GM23248 (cell line): Measurements from ENCODE around the gene MTHFD1L. TPM values are rescaled to one million over a fixed set of nuclear protein-coding genes. Genes with fewer than 3 reads are reported as not detected.

Source experiments
- DNase-seq: peaks from one replicate; pipeline ENCODE4 v3.0.0-alpha.2; 2015
- H2AFZ ChIP-seq: fragments of 200-600 bp; sonication (generic); 2 replicates; pipeline ENCODE4 v1.6.1; 2016; ENCODE audit warnings: antibody characterized with exemption
- H3F3A ChIP-seq: fragments of 200-600 bp; sonication (generic); 2 replicates; pipeline ENCODE4 v1.6.1; 2016; ENCODE audit warnings: mild to moderate bottlenecking, antibody characterized with exemption, mixed run types; ENCODE audit not compliant: insufficient read depth
- H3K27ac ChIP-seq: fragments of 200-600 bp; sonication (generic); 2 replicates; pipeline ENCODE4 v1.5.1; 2016; ENCODE audit warnings: mild to moderate bottlenecking
- H3K27me3 ChIP-seq: fragments of 200-600 bp; sonication (generic); replicated peaks from 2 replicates; pipeline ENCODE4 v1.6.1; 2016; ENCODE audit warnings: mild to moderate bottlenecking; ENCODE audit not compliant: insufficient read depth
- H3K36me3 ChIP-seq: fragments of 200-600 bp; sonication (generic); 2 replicates; pipeline ENCODE4 v1.6.1; 2016; ENCODE audit warnings: low read depth, mild to moderate bottlenecking
- H3K4me1 ChIP-seq: fragments of 200-600 bp; sonication (generic); 2 replicates; pipeline ENCODE4 v1.6.1; 2016; ENCODE audit warnings: mild to moderate bottlenecking; ENCODE audit not compliant: insufficient read depth
- H3K4me2 ChIP-seq: fragments of 200-600 bp; sonication (generic); one replicate; pipeline ENCODE4 v1.6.1; 2016; ENCODE audit warnings: mild to moderate bottlenecking; ENCODE audit not compliant: unreplicated experiment
- H3K4me3 ChIP-seq: fragments of 200-600 bp; sonication (generic); 2 replicates; pipeline ENCODE4 v1.5.1; 2016; ENCODE audit warnings: mild to moderate bottlenecking
- H3K79me2 ChIP-seq: fragments of 200-600 bp; sonication (generic); 2 replicates; pipeline ENCODE4 v1.6.1; 2016; ENCODE audit warnings: mild to moderate bottlenecking; ENCODE audit not compliant: insufficient read depth
- H3K9ac ChIP-seq: fragments of 200-600 bp; sonication (generic); 2 replicates; pipeline ENCODE4 v1.6.1; 2016; ENCODE audit warnings: mild to moderate bottlenecking
- H3K9me2 ChIP-seq: fragments of 200-600 bp; sonication (generic); 2 replicates; pipeline ENCODE4 v1.6.1; 2016; ENCODE audit warnings: mixed run types, mild to moderate bottlenecking, moderate library complexity; ENCODE audit not compliant: insufficient read depth
- H3K9me3 ChIP-seq: fragments of 200-600 bp; sonication (generic); one replicate; pipeline ENCODE4 v1.6.1; 2017; ENCODE audit warnings: low read depth
- H4K20me1 ChIP-seq: fragments of 200-600 bp; sonication (generic); 2 replicates; pipeline ENCODE4 v1.6.0; 2016; ENCODE audit not compliant: insufficient read depth
- EZH2 ChIP-seq: fragments of 200-600 bp; sonication (generic); IDR thresholded peaks from 2 replicates; pipeline ENCODE4 v1.6.1; 2018; ENCODE audit warnings: antibody characterized with exemption, mild to moderate bottlenecking; ENCODE audit not compliant: insufficient read depth, poor library complexity, severe bottlenecking
- EZH2phosphoT487 ChIP-seq: fragments of 200-600 bp; sonication (generic); IDR thresholded peaks from 2 replicates; pipeline ENCODE4 v1.6.1; 2018; ENCODE audit warnings: antibody characterized with exemption, moderate library complexity, mild to moderate bottlenecking, low read depth; ENCODE audit not compliant: insufficient read depth
- WGBS, 2 experiments: methylation state at CpG; one replicate each; pipeline ENCODE4 v1.1.6; 2015 to 2017; ENCODE audit warnings: low lambda C conversion rate in 2 of 2, low coverage in 1 of 2; ENCODE audit errors: missing lambda C conversion rate in 2 of 2; 5-methylcytosine and 5-hydroxymethylcytosine counted together
- in situ Hi-C: fragments of 300-500 bp; cut with MboI; formaldehyde crosslinking; loops from 2 replicates; pipeline ENCODE4 v1.15.0; 2020
- polyA plus RNA-seq: library from polyadenylated mRNA; unstranded; fragments of >200 nt; fragmentation: Nextera tagmentation; extraction: Ambion mirVana; gene quantifications from 2 replicates; pipeline ENCODE4 v1.2.1, GENCODE V29; 2016
- total RNA-seq: library from RNA; depleted of rRNA; stranded (reverse); fragments of >200 nt; shearing (Covaris generic); gene quantifications from 2 replicates; pipeline ENCODE4 v1.2.3, GENCODE V29; 2014

MTHFD1L gene
- total and polyA plus RNA-seq, 2 experiments from 2014 or later, result 57.6 to 99.6 TPM

DNA sequence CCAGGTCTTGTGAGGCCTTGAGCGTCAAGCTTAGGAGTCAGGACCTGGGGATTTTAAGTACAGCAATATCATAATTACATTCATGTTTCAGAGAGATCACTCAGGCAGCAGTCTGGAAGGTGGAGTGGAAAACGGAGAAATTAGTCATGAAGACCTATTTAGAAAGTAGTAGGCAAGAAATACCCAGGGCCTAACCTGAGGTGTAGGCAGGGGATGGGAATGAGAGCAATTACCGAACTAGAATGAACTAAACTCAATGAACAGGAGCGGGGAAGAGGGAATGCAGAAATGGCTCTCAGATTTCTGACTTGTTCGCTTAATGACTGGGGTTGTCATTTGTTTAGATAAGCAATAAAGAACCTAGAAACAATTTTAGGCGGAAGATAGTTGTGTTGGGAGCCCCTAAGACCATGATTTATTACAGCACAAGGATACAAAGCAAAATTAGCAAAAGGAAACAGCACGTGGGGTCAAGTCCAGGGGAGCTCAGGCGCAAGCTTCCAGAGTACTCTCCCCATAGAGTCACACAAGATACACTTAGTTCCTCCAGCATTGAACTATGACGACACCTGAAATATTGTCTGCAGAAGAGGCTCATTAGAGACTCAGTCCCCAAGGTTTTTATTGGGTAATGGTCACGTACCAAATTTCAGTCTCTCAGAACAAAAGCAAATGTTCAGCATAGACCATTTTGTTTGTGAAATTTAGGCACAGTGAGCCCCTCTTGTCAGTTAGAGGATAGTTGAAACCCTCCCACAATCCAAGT, 195.4 kb downstream of the MTHFD1L start:
- TF ChIP-seq EZH2, result no peak
- TF ChIP-seq EZH2phosphoT487, result no peak
- 94 to 96% methylated on average over 10 of the region's 10 CpGs for WGBS, 2 experiments
- Histone ChIP-seq H2AFZ (no peak overlapping the region), H3K4me2 (peak overlapping the region; percentile 46), H3K36me3 (peaks cover 19% of the 10 kb centered on the region), H3K27me3 (no peaks in the 10 kb centered on the region), H3F3A (peaks cover 70% of the 10 kb centered on the region), H3K79me2 (peaks cover 28% of the 10 kb centered on the region), H3K9me2 (no peaks in the 10 kb centered on the region), H3K27ac (peak overlapping the region; percentile 83), H3K9me3 (no peaks in the 10 kb centered on the region), H3K9ac (peak overlapping the region; percentile 53; the same call in 1 of the 2 replicates), H4K20me1 (no peaks in the 10 kb centered on the region), H3K4me1 (peaks cover 32% of the 10 kb centered on the region), H3K4me3 (no peak overlapping the region)
- DNase-seq, result no peak
- in situ Hi-C loops, result no loop called here

- peaks cover 28% of the 10 kb centered on the region for H3K79me2 ChIP-seq
- peak overlapping the region; percentile 21 for H3K4me2 ChIP-seq
- DNase-seq, result peak; percentile 75
- in situ Hi-C loops, result no loop called here
- H3K27ac ChIP-seq, result peak overlapping the region; percentile 48
- 3 to 4% methylated on average over 3 of the region's 3 CpGs for WGBS, 2 experiments
- no peak overlapping the region for H3K9ac ChIP-seq
- H3K36me3 ChIP-seq, result peaks cover 7% of the 10 kb centered on the region
- TF ChIP-seq EZH2phosphoT487 (no peak), EZH2 (no peak)
- H3K27me3 ChIP-seq, result no peaks in the 10 kb centered on the region
- no peaks in the 10 kb centered on the region for H3K9me2 ChIP-seq
- H3K4me1 ChIP-seq, result peaks cover 45% of the 10 kb centered on the region
- no peaks in the 10 kb centered on the region for H4K20me1 ChIP-seq
- no peak overlapping the region for H2AFZ ChIP-seq
- H3K9me3 ChIP-seq, result no peaks in the 10 kb centered on the region
- no peak overlapping the region for H3K4me3 ChIP-seq
- H3F3A ChIP-seq, result peaks cover 65% of the 10 kb centered on the region
Measured at GRCh38 chr6:151063352-151063751, 197.8 kb downstream of the MTHFD1L start.

DNA sequence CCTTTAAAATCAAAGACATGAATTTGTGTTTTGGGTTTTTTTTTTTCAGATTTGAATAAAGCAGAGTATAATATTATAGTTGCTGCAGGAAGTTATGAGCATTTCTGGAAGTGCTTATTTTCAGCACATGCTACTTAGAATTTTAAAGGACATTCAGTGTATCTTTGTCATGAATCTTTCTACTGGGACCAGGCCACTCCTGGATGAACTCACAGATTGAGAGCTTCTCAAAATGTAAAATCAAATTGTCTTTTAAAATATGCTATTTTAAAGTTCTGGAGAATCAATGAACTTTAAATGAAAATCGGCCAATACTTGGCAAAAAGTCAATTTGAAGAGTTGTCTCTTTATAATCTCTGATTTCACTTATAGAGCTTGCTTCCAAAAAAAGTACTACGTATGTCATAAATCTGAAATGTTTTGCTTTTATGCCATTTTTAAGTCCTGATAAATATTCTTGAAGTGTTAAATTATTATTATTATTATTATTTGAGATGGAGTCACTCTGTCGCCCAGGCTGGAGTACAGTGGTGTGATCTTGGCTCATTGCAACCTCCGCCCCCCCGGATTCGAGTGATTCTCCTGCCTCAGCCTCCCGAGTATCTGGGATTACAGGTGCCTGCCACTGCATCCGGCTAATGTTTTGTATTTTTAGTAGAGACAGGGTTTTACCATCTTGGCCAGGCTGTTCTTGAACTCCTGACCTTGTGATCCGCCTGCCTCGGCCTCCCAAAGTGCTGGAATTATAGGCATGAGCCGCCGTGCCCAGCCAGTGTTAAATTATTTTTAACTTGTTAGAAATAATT, 198.5 kb downstream of the MTHFD1L start:
- peaks cover 3% of the 10 kb centered on the region; the same call in 1 of the 2 replicates for H3K36me3 ChIP-seq
- TF ChIP-seq EZH2, result no peak
- TF ChIP-seq EZH2phosphoT487, result no peak
- H3K4me1 ChIP-seq, result peaks cover 52% of the 10 kb centered on the region
- no peaks in the 10 kb centered on the region for H3K9me3 ChIP-seq
- H3K27me3 ChIP-seq, result no peaks in the 10 kb centered on the region
- H2AFZ ChIP-seq, result no peak overlapping the region
- H3K4me2 ChIP-seq, result peak overlapping the region; percentile 21
- DNase-seq, result no peak
- H3F3A ChIP-seq, result peaks cover 65% of the 10 kb centered on the region
- peak overlapping the region; percentile 48 for H3K27ac ChIP-seq
- in situ Hi-C loops, result no loop called here
- peaks cover 28% of the 10 kb centered on the region for H3K79me2 ChIP-seq
- no peaks in the 10 kb centered on the region for H3K9me2 ChIP-seq
- no peak overlapping the region for H3K4me3 ChIP-seq
- H3K9ac ChIP-seq, result no peak overlapping the region
- WGBS, 2 experiments, result 93 to 94% methylated on average over 12 of the region's 12 CpGs
- H4K20me1 ChIP-seq, result no peaks in the 10 kb centered on the region

GRCh38 chr6:151065027-151065815, 199.7 kb downstream of the MTHFD1L start:
- Histone ChIP-seq H3K27me3 (no peaks in the 10 kb centered on the region), H3K4me3 (no peak overlapping the region), H3K4me2 (no peak overlapping the region), H3K36me3 (peaks cover 3% of the 10 kb centered on the region; the same call in 1 of the 2 replicates), H2AFZ (no peak overlapping the region), H4K20me1 (no peaks in the 10 kb centered on the region), H3K9ac (no peak overlapping the region), H3K27ac (no peak overlapping the region), H3K9me2 (no peaks in the 10 kb centered on the region), H3K4me1 (peaks cover 53% of the 10 kb centered on the region), H3F3A (peaks cover 66% of the 10 kb centered on the region), H3K9me3 (no peaks in the 10 kb centered on the region), H3K79me2 (peaks cover 28% of the 10 kb centered on the region)
- no peak for DNase-seq
- no peak for TF ChIP-seq EZH2phosphoT487
- no peak for TF ChIP-seq EZH2
- 89 to 90% methylated on average over 10 of the region's 10 CpGs for whole genome bisulfite sequencing, 2 experiments
- in situ Hi-C loops, result no loop called here
